Common myeloid progenitor, CD34-positive (primary cell): ENCODE measurements around the gene SYK.
A peak's percentile ranks its signal among the peaks of the same experiment; 100 is the strongest.

ENCODE experiments used
- CTCF ChIA-PET: fragments of 350-600 bp; sonication (Branson Sonifier 250); formaldehyde crosslinking; loops from one replicate; lab custom pipeline; 2021; ENCODE audit warnings: antibody characterized with exemption; lab: Charles Lee
- POLR2A ChIA-PET: fragments of 350-600 bp; sonication (Branson Sonifier 250); formaldehyde crosslinking; loops from one replicate; lab custom pipeline; 2021; ENCODE audit warnings: antibody characterized with exemption; lab: Charles Lee
- DNase-seq, 3 donors: peaks; one replicate each; pipeline versions ENCODE4 v3.0.0 to v3.0.0-alpha.2; 2013
- H3K27ac ChIP-seq, 2 experiments: 1 replicate in 1 of 2; 2 replicates in 1 of 2; pipeline ENCODE4 v1.7.0; 2013; ENCODE audit warnings: inconsistent platforms in 2 of 2, low read length in 2 of 2, mild to moderate bottlenecking in 2 of 2, low read depth in 1 of 2, moderate library complexity in 1 of 2; ENCODE audit not compliant: severe bottlenecking in 2 of 2, insufficient read depth in 1 of 2, poor library complexity in 1 of 2
- H3K27me3 ChIP-seq, 5 experiments: replicated peaks in 2 of 5; 1 replicate in 3 of 5; 2 replicates in 2 of 5; pipeline versions ENCODE4 v1.6.1 to v1.7.0; 2013; ENCODE audit warnings: low read length in 4 of 5, mild to moderate bottlenecking in 2 of 5, moderate library complexity in 2 of 5, inconsistent platforms in 1 of 5; ENCODE audit not compliant: insufficient read depth in 5 of 5, control insufficient read depth in 4 of 5
- H3K36me3 ChIP-seq, 4 experiments: 1 replicate in 2 of 4; 2 replicates in 2 of 4; pipeline versions ENCODE4 v1.6.1 to v1.7.0; 2013; ENCODE audit warnings: low read length in 3 of 4, control low read depth in 1 of 4, mild to moderate bottlenecking in 1 of 4; ENCODE audit not compliant: control insufficient read depth in 4 of 4, insufficient read depth in 4 of 4
- H3K4me1 ChIP-seq, 4 experiments: 1 replicate in 3 of 4; 2 replicates in 1 of 4; pipeline versions ENCODE4 v1.6.1 to v1.7.1; 2013; ENCODE audit warnings: low read length in 3 of 4, mild to moderate bottlenecking in 3 of 4, control low read depth in 1 of 4, inconsistent platforms in 1 of 4, moderate library complexity in 1 of 4; ENCODE audit not compliant: control insufficient read depth in 4 of 4, insufficient read depth in 4 of 4; ENCODE audit errors: control extremely low read depth in 1 of 4
- H3K4me3 ChIP-seq, 7 experiments: 1 replicate in 4 of 7; 2 replicates in 3 of 7; pipeline versions ENCODE4 v1.5.1 to v1.7.0; 2013; ENCODE audit warnings: mild to moderate bottlenecking in 7 of 7, low read length in 6 of 7, moderate library complexity in 6 of 7, inconsistent platforms in 2 of 7, low read depth in 2 of 7, control low read depth in 1 of 7; ENCODE audit not compliant: insufficient read depth in 4 of 7, control insufficient read depth in 1 of 7; ENCODE audit errors: extremely low read depth in 1 of 7
- H3K9me3 ChIP-seq, 5 experiments: 1 replicate in 4 of 5; 2 replicates in 1 of 5; pipeline versions ENCODE4 v1.6.1 to v1.7.1; 2013; ENCODE audit warnings: low read length in 4 of 5, mild to moderate bottlenecking in 2 of 5, inconsistent platforms in 1 of 5, low read depth in 1 of 5, moderate library complexity in 1 of 5; ENCODE audit not compliant: control insufficient read depth in 4 of 5, insufficient read depth in 2 of 5; ENCODE audit errors: control extremely low read depth in 1 of 5
- WGBS: methylation state at CpG from one replicate; pipeline ENCODE4 v1.1.5; 2013; ENCODE audit not compliant: insufficient coverage; 5-methylcytosine and 5-hydroxymethylcytosine counted together

SYK gene

DNA sequence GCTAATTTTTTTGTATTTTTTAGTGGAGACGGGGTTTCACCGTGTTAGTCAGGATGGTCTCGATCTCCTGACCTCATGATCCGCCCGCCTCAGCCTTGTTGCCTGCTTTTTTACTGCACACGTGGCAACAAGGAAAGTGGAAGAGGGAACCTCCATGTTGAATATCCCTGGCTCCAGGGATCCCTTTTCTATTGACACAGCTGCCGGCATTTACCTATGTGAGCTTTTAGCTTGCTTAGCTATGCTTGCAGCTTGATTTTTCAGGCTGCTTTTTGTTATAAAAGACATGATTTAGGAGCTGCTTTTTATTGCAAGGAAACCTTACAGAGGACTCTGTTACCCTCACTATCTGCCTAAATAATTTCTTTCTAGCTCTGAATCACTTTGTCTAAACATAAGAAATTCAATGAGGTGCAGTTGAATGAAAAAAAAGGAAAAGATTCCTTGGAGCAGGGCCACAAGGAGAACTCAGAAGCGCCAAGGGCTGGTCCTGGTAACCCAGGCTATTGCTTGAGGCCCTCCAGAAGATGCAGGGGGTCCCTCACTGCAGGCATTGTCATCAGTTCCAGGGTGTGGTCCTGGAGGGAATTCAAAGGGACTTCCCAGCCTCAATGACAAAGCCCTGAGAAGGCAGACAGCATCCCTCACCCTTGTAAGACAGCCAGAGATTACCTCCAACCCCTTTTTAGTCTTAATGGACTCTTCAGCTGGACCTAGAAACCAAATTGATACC is 89.9 kb downstream of the SYK start:
- CTCF ChIA-PET = interaction anchor here (1.2 kb wide), 1 partner anchor 791 kb away, joined by 3 read pairs; no protein-coding TSS in a partner anchor
- H3K27me3 ChIP-seq = no peaks in the 10 kb centered on the region
- no peak overlapping the region for H3K27ac ChIP-seq
- H3K4me1 ChIP-seq = no peaks in the 10 kb centered on the region
- no peak for DNase-seq
- WGBS = 97% methylated on average over 8 of the region's 8 CpGs
- H3K9me3 ChIP-seq = no peaks in the 10 kb centered on the region
- H3K4me3 ChIP-seq = no peak overlapping the region
- POLR2A ChIA-PET = no interaction called here
- H3K36me3 ChIP-seq = peaks cover 27 to 92% (median 66%) of the 10 kb centered on the region in 4 experiments

DNA sequence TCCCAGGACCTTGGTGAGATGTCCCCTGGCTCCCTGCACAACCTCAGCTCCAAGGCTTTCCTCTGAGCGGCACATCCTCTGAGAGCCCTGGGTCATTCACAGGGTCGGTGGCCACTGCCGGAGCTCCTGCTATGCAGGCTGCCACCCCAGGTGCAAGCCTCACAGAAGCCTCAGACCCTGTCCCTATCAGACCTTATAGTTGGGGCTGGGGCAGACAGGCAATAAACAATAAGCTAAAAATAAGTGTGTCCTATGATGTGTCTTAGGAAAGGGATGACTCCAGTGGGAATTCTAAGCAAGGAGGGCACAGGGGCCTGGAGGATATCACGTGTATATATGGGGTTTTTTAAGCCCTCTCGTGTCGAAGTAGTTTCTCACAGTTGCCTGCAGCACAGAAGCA is 91.3 kb downstream of the SYK start:
- no peaks in the 10 kb centered on the region for H3K27me3 ChIP-seq
- no peak for DNase-seq
- H3K4me1 ChIP-seq = no peaks in the 10 kb centered on the region
- no peaks in the 10 kb centered on the region for H3K9me3 ChIP-seq
- peak overlapping the region in 1 of 2 experiments; percentile 12 for H3K27ac ChIP-seq
- no peak overlapping the region for H3K4me3 ChIP-seq
- peaks cover 23 to 94% (median 73%) of the 10 kb centered on the region in 4 experiments for H3K36me3 ChIP-seq
- CTCF ChIA-PET = interaction anchor here (0.9 kb wide), 1 partner anchor 67 kb away, joined by 3 read pairs; no protein-coding TSS in a partner anchor
- POLR2A ChIA-PET = no interaction called here
- WGBS = 88% methylated on average over 5 of the region's 6 CpGs

DNA sequence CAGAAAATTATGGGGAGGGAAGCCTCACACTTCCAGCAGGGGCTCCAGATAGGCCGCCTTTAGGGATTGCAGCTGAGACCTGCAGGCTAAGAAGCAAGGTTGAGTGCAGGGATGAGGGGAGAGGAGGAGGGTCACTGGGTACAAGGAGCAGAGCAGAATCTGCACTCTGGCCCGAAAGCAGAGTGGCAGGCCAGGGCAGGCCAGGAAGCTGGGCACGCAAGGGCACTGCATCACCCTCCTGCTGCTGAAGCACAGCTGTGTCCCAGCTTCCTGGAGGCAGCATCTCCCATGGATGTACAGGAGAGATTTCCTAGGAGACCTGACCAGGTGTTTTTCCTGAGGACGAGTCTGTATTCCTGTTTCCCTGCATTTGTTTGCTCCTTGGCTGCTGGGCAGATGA is 92.1 kb downstream of the SYK start:
- no peak for DNase-seq
- H3K9me3 ChIP-seq = no peaks in the 10 kb centered on the region
- no peaks in the 10 kb centered on the region for H3K27me3 ChIP-seq
- CTCF ChIA-PET = interaction anchor here (0.9 to 2.5 kb wide), 2 partner anchors 22 to 68 kb away, joined by 3 to 10 read pairs; no protein-coding TSS in a partner anchor
- WGBS = 96% methylated on average over 4 of the region's 4 CpGs
- POLR2A ChIA-PET = no interaction called here
- peaks cover 17 to 92% (median 72%) of the 10 kb centered on the region in 4 experiments for H3K36me3 ChIP-seq
- no peak overlapping the region for H3K27ac ChIP-seq
- H3K4me3 ChIP-seq = no peak overlapping the region
- no peaks in the 10 kb centered on the region for H3K4me1 ChIP-seq

DNA sequence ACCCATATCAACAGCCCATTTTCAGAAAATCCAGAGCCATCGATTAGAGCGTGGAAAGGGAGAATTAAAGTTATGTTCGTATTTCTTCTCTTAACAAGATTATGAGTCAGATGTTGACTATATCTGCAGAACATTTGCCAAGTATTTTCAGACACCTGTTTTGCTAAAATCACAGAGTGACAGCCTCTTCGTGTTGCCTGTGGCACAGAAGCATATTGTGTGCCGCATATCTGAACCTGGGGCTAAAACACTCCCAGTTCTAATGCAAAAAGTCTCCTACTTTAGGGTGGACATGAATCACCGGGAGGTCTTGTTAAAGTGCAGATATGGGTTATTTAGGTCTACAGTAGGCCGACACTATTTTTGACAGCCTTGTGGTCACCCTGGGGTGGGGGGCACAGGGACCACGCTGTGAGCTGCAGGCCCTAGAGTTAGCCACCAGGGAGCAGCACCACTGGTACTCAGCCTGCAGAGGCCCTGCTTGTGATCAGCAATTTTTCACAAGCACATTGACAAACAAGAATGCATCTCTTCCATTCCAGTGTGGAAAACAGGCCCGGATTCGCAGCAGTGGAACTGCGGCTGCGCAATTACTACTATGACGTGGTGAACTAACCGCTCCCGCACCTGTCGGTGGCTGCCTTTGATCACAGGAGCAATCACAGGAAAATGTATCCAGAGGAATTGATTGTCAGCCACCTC is 93.5 kb downstream of the SYK start:
- Histone ChIP-seq H3K27ac (no peak overlapping the region), H3K4me1 (no peaks in the 10 kb centered on the region), H3K9me3 (no peaks in the 10 kb centered on the region), H3K4me3 (no peak overlapping the region), H3K36me3 (peaks cover 11 to 88% (median 68%) of the 10 kb centered on the region in 4 experiments), H3K27me3 (no peaks in the 10 kb centered on the region)
- POLR2A ChIA-PET = no interaction called here
- CTCF ChIA-PET = interaction anchor here (1.1 to 2.5 kb wide), 4 partner anchors 20 to 832 kb away, joined by 3 to 10 read pairs (median 5); no protein-coding TSS in a partner anchor
- peak in 2 of 3 donors; percentile 38 to 43 for DNase-seq
- WGBS = 91% methylated on average over 11 of the region's 16 CpGs

DNA sequence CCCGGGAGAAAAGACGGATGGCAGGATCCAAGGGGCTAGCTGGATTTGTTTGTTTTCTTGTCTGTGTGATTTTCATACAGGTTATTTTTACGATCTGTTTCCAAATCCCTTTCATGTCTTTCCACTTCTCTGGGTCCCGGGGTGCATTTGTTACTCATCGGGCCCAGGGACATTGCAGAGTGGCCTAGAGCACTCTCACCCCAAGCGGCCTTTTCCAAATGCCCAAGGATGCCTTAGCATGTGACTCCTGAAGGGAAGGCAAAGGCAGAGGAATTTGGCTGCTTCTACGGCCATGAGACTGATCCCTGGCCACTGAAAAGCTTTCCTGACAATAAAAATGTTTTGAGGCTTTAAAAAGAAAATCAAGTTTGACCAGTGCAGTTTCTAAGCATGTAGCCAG is 94.2 kb downstream of the SYK start:
- no peak overlapping the region for H3K4me3 ChIP-seq
- CTCF ChIA-PET = interaction anchor here (1.6 to 2.5 kb wide), 3 partner anchors 20 to 832 kb away, joined by 4 to 10 read pairs (median 6); no protein-coding TSS in a partner anchor
- H3K9me3 ChIP-seq = no peaks in the 10 kb centered on the region
- peaks cover 8 to 85% (median 63%) of the 10 kb centered on the region in 4 experiments for H3K36me3 ChIP-seq
- H3K27me3 ChIP-seq = no peaks in the 10 kb centered on the region
- 91% methylated on average over 4 of the region's 7 CpGs for WGBS
- POLR2A ChIA-PET = no interaction called here
- no peak for DNase-seq
- no peak overlapping the region for H3K27ac ChIP-seq
- no peaks in the 10 kb centered on the region for H3K4me1 ChIP-seq

DNA sequence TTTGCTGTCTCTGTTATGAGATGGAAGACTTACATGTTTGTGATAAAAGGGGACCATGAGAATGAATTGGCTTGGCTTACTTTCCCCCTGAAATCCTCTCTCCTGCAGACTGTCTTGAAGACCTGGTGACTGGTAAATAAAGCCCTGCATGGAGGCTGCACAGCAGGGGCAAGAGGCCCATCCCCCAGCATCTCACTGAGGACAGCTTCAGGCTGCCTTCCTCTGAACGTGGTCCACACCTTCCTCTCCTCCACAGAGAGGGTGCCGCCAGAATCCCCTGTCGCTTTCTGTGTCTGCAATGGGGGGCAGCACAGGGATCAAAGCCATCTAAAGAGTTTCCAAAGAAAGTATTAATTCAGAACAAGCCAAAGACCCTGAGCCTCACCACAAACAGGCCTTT is 94.6 kb downstream of the SYK start:
- ChIA-PET POLR2A (no interaction called here), CTCF (interaction anchor here (1.9 to 2.5 kb wide), 2 partner anchors 19 to 22 kb away, joined by 4 to 10 read pairs; no protein-coding TSS in a partner anchor)
- Histone ChIP-seq H3K27me3 (no peaks in the 10 kb centered on the region), H3K27ac (no peak overlapping the region), H3K4me3 (no peak overlapping the region), H3K36me3 (peaks cover 8 to 86% (median 62%) of the 10 kb centered on the region in 4 experiments), H3K4me1 (no peaks in the 10 kb centered on the region), H3K9me3 (no peaks in the 10 kb centered on the region)
- no peak for DNase-seq
- WGBS = no CpG with 5 or more reads among the region's 3 CpGs
